ENCODE measurements around the gene TXNDC16.
"Not testable (repeated sequence)": the region's sequence is repeated elsewhere in the genome, so short reads cannot be mapped to it uniquely, and the experiment has no call there.

The TXNDC16 gene, protein sequence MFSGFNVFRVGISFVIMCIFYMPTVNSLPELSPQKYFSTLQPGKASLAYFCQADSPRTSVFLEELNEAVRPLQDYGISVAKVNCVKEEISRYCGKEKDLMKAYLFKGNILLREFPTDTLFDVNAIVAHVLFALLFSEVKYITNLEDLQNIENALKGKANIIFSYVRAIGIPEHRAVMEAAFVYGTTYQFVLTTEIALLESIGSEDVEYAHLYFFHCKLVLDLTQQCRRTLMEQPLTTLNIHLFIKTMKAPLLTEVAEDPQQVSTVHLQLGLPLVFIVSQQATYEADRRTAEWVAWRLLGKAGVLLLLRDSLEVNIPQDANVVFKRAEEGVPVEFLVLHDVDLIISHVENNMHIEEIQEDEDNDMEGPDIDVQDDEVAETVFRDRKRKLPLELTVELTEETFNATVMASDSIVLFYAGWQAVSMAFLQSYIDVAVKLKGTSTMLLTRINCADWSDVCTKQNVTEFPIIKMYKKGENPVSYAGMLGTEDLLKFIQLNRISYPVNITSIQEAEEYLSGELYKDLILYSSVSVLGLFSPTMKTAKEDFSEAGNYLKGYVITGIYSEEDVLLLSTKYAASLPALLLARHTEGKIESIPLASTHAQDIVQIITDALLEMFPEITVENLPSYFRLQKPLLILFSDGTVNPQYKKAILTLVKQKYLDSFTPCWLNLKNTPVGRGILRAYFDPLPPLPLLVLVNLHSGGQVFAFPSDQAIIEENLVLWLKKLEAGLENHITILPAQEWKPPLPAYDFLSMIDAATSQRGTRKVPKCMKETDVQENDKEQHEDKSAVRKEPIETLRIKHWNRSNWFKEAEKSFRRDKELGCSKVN

DNA sequence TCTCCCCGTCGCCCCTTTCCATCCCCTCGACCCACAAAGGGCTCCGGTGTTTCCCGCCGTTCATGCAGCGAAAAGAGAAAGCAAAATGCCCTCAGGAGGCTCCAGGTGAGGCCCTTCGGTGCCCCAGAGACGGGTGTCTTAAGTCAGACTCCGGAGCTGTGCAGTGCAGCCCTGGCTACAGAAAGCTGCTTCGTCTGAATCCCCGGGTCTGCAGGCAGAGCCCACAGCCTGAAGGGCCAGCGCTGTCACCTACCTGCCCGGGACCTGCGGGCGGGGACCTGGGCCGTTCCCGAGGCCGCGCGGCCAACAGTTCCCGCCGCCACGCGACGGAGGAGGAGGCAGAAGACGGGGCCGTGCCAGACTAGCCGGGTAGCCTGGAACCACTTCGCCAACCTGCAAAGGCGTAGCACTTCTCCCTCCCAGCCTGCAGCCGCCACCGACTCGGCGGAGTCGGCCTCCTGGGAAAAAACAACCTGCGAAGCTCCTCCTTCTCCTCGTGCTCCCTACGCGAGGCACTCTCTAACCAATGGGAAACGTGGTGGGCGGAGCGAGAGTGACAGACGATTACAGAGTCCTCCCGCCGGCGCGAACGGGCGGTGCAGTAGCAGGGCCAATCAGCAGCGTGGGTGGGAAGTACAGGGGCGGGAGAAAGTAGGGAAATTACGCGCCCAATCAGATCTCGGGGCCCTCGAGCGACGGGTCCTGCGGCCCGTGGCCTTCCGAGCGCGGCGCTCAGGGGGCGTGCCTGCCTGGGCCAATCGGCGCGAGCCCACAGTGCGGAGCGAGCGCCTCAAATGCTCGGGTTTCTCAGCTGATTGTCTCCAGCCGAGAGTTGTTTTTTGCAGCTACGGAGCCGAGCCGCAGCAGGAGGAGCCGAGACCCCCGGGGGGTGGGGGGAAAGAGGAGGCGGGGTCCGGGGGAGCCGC, at the start of gene TXNDC16, which contains the start of gene GPR137C:
TXNDC16 (minus strand) TSS at position 443 of the 926 bp plus-strand sequence. CDS start 8,948 bp downstream, outside the sequence.
GPR137C (plus strand) TSS at position 774 of the 926 bp plus-strand sequence. CDS start 312 bp downstream, outside the sequence.
- DNase-seq (ENCODE audit: low read depth in 2 of 2, low spot score in 1 of 2), result peak; percentile 99 to 100

DNA sequence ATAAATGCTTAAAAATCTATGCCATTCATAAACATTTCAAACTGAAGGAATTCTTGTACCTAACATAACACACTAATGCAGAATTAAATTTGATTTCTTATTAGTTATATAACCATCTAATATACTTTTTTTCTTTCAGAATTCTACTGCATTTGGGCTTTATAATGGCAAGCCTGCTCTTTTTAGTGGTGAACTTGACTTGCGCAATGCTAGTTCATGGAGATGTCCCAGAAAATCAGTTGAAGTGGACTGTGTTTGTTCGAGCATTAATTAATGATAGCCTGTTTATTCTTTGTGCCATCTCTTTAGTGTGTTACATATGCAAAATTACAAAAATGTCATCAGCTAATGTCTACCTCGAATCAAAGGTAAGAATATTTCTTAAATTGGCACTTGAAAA, 47.7 kb upstream of the TXNDC16 start:
- DNase-seq (ENCODE audit: low read depth in 2 of 2, low spot score in 1 of 2), result no peak

DNA sequence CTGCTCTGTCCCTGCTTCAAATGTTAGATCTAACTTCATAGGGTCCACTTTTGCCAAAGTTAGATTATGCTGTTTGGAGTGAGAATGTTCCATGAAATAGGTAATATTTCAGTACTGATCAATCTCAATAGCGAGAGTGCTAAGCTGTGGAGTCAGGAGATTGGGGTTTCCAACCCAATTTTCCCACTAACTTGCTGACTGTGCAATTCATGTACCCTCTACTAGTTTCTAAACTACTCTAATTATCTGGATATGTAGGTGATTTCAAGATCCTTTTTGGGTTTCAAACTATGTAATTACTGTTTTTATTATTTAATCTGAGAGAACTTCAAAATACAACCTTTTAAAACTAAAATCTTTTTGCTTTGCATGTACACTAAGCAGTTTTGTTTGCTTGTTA, 46.3 kb upstream of the TXNDC16 start:
- DNase-seq (ENCODE audit: low read depth in 2 of 2, low spot score in 1 of 2), result no peak

DNA sequence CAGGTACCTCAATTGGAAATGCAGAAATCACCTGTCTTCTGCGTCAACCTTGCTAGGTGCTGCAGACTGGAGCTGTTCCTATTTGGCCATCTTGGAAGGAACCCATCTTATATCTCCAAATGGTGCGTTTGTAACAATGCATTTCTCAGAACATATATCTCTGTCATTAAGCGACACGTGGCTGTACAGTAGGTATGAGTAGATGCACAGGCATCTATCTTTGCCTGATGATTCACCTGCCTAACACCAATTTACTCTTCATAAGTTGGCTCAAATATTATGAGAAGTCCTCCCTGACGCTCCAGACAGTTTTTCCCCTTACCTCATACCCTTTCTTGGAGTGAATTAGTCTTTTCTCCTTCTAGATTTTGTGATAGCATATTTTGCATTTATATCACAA, 44.6 kb upstream of the TXNDC16 start:
- no peak for DNase-seq (ENCODE audit: low read depth in 2 of 2, low spot score in 1 of 2)

DNA sequence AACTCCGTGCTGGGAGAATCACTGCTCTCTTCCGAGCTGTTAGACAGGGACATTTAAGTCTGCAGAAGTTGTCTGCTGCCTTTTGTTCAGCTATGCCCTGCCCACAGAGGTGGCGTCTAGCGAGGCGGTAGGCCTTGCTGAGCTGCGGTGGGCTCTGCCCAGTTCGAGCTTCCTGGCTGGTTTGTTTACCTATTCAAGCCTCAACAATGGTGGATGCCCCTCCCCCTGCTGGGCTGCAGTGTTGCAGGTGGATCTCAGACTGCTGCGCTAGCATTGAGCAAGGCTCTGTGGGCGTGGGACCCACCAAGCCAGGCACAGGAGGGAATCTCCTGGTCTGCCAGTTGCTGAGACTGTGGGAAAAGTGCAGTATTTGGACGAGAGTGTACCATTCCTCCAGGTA, 44.0 kb upstream of the TXNDC16 start:
- no peak for DNase-seq (ENCODE audit: low read depth in 2 of 2, low spot score in 1 of 2)

DNA sequence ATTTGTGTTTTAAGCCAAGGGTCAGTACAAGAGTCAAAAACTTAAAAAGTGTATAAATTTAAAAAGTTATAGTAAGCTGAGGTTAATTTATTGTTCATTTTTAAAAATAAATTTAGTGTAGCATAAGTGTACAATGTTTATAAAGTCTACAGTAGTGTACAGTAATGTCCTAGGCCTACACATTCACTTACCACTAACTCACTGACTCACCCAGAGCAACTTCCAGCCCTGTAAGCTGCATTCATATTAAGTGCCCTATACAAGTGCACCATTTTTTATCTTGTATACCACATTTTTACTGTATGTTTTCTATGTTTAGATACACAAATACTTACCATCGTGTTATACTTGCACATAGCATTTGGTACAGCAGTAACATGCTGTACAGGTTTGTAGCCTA, 38.0 kb upstream of the TXNDC16 start:
- no peak for DNase-seq (ENCODE audit: low read depth in 2 of 2, low spot score in 1 of 2)

DNA sequence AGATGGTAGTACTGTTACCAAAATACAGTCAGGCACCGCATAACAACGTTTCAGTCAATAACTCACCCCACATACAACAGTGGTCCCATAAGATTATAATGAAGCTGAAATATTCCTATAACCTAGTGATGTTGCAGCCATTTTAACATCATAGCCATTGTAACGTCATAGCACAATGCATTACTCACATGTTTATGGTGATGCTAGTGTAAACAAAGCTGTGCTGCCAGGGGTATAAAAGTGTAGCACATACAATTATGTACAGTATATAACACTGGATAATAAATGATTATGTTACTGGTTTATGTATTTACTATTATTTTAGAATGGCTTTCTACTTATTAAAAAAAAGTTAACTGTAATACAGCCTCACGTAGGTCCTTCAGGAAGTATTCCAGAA, 37.3 kb upstream of the TXNDC16 start:
- DNase-seq (ENCODE audit: low read depth in 2 of 2, low spot score in 1 of 2), result no peak

DNA sequence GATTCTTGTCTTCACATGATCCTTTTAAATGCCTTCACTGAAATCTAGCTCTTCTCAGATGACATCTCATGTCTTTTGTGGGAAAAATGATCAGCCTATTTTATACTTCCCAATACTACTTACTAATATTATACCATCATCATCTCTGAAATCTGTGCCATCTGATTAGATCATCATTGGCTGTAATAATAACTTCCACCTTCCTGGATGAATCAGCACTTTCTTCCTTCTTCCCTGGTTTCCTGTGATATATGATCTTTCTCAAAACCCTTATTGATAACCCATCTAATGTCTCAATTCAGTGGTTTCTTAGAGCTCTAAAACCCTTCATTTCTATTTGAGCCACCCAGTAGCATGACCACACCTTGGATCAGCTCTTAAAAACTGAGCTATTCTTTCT, 31.2 kb upstream of the TXNDC16 start:
- DNase-seq (ENCODE audit: low read depth in 2 of 2, low spot score in 1 of 2), result no peak

DNA sequence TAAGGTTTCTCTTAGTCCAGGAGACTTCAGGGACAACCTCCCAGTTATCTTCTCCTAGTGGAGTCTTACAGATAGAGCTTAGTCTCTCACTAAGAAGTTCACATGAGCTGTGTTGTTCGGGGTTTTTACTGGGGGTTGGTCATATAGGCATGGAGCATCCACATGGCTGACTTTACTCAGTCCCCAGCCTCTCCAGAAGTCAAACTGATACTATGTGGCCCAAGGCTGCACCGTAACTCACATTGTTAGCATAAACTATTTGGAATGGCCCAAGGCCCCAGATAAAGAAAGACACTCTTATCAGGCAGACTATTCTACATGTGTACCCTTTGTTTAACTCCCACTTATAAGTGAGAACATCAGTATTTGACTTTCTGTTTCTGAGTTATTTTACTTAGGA, 23.6 kb upstream of the TXNDC16 start:
- DNase-seq (ENCODE audit: low read depth in 2 of 2, low spot score in 1 of 2), result no peak

DNA sequence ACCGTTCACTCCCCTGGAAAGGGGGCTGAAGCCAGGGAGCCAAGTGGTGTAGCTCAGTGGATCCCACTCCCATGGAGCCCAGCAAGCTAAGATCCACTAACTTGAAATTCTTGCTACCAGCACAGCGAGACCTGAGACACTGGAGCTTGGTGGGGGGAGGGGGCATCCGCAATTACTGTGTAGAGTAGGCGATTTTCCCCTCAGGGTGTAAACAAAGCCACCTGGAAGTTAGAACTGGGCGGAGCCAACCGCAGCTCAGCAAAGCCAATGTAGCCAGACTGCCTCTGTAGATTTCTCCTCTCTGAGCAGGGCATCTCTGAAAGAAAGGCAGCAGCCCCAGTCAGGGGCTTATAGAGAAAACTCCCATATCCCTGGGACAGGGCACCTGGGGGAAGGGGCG, 16.1 kb upstream of the TXNDC16 start:
- not testable (repeated sequence) for DNase-seq (ENCODE audit: low read depth in 2 of 2, low spot score in 1 of 2)

DNA sequence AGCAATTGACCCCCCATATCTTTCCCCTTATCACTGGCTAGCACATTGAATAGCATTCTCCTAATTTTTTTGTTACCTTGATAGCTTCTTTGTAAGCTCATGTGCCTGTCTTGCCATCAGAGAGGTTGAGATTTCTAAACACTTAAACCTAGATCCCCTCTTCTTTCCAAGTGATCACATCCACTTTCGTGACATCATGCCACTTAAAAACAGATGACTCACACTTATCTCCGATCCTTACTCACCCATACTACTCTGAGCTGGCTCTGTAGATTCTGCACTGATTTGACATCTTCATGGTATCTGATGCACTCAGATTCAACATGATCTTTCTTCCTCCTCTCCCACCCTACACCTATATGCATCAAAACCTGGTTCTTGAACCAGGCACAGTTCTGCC, 10.8 kb upstream of the TXNDC16 start:
- DNase-seq (ENCODE audit: low read depth in 2 of 2, low spot score in 1 of 2), result no peak

DNA sequence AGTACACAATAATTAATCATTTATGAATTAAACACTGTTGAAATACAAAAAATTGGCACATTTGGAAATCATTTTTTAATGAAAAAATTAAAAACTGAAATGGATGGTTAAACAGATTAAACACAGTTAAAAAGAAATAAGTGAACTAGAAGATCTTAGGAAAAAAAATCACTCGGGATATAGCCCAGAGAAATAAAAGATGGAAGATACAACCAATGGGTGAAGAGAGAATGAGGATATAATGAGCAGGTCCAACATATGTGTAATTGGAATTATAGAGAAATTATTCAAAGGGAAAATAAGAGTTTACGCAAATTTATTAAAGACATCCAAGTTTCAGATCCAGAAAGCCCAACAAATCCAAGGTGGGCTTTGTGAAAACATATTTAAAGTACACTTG, 6.4 kb upstream of the TXNDC16 start:
- no peak for DNase-seq (ENCODE audit: low read depth in 2 of 2, low spot score in 1 of 2)

DNA sequence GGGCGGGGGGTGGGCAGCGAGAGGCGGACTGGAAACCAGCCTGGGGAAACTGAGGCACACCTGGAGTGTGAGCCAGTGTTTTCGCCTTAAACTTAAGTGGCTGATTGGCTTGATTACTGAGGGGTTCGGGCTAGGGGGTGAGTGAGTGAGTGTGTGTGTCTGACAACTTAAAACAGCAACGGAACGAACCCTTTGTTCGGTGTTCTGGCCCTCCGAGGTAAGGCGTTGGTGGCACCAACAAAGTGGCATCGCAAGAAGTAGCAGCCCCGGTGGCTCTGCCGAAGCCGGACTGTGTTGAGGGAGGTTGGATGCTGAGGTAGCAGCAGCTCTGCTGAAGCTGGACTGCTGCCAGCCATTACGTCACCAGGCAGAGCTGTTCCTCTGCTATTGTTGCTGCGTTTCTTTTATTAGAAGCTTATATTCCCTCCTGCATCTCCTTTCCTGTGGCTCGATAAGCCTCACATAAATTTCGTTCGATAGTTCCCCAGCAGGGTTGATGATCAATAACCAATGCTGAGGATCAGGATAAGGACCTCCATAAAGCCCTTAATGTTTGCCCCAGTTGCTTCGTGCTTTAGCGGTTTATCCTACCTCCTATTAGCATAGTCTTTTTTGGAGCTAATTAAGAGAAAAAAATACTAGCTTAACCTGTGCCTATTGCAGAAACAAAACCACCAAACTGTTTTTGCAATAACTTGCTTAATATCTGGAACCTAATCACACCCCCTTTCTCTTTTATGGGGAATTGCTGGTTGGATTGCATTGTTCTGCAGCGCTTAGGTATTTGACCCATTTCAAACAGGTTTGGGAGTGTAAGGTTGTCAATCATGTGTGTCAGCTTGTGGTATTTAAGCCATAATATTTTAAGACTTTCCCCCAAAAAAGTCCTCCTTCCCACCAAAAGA, 1.6 kb upstream of the TXNDC16 start:
- DNase-seq (ENCODE audit: low read depth in 2 of 2, low spot score in 1 of 2), result peak; percentile 57 to 66

DNA sequence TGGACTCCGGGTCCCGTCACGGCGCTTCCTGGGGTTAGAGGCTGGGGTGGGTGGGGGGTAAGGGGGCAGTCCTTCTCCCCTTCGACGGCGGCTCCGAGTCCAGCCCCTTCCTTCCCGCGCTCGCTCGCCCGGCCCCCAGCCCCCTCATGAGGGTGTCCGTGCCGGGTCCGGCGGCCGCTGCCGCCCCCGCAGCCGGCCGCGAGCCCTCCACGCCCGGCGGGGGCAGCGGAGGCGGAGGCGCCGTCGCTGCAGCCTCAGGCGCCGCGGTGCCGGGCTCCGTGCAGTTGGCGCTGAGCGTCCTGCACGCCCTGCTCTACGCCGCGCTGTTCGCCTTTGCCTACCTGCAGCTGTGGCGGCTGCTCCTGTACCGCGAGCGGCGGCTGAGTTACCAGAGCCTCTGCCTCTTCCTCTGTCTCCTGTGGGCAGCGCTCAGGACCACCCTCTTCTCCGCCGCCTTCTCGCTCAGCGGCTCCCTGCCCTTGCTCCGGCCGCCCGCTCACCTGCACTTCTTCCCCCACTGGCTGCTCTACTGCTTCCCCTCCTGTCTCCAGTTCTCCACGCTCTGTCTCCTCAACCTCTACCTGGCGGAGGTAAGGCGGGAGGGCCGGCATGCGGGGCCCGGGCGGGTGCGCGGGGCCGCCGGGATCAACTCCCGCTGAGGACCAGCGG, 831 bp upstream of the TXNDC16 start:
- DNase-seq (ENCODE audit: low read depth in 2 of 2, low spot score in 1 of 2), result no peak

DNA sequence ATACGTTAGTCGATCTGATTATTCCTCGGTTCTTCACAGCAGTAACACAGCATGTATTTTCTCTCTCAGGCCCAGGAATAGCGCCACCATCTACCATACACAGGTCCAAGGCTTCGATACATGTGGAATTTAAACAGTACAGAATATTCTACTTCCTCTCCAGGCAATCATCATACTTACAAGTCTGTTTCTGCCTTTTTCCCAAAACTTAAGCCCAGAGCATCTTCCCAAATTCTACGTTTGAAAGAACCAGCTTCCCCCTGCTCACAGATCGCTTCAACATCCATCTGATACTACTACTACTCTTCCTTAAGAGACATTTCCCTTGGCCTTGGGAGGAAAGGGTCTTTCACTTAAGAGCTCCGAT, 626 bp downstream of the TXNDC16 start:
- no peak for DNase-seq (ENCODE audit: low read depth in 2 of 2, low spot score in 1 of 2)

DNA sequence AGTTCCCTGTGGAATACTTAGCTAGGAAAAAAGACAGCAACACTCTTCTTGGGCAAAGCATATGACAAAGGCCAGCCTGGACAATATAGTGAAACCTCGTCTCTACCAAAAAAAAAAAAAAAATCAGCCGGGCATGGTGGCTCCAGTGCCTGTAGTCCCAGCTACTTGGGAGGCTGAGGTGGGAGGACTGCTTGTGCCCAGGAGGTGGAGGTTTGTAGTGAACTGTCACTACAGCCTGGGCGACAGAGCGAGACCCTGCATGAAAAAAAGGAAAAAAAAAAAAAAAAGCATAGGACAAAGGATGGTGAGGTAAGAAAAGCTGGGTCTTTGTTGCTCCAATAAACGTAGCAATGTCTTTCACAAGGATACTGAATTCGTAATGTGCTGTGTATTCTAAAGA, 1.1 kb downstream of the TXNDC16 start:
- no peak for DNase-seq (ENCODE audit: low read depth in 2 of 2, low spot score in 1 of 2)

DNA sequence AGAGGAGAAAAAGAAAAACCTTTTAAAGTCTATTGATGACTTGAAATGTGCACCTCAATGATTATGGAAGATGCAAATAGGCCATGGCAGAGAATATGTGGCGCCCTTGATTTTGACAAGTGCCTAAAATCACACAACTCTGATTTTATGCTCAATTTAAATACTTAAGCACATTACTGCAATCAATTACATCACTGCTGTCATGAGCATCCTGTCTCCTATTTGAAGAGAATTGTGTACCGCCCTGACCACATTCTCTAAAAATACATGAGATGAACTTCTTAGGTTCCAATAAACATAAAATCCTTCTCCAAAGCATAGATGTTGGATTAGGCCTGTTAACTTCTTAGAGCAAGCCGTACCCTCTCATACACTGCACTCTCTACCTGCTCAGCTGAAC, 1.6 kb downstream of the TXNDC16 start:
- DNase-seq (ENCODE audit: low read depth in 2 of 2, low spot score in 1 of 2), result no peak

DNA sequence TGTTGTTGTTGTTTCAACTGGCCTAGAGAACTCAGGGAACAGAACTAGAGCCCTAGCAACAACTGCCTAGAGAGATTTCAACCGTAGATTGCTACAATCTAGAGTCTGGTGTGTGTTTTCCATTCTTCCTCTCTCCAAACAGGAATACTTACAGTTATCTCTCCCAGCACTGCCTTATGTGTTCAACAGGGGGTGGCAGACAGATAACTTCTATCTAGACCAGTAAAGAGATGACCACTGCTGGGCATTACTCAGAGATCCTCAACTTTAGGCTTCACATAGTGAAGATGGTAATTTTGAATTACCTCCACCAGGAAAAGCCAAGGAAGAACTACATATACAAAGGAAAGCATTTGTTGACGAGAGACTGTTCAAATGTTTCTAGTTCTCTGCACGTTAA, 4.8 kb downstream of the TXNDC16 start:
- DNase-seq (ENCODE audit: low read depth in 2 of 2, low spot score in 1 of 2), result no peak

DNA sequence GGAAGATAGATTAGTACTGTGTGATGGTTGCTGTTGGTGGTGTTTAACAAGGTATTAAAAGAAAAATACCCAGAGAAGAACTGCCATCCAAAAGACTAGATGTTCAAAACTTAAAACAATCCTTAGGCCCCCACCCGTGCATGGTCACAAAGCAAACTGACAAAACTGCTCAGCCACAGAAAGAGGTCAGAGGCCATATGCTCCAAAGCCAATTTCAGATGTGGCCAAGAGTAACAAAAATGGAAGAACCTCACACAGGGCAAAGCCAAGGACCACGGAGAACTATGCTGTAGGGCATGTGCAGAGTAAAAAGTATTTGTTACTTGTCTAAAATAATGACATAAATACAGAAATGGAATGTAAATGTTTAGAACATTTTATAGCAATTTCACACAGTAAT, 5.3 kb downstream of the TXNDC16 start:
- no peak for DNase-seq (ENCODE audit: low read depth in 2 of 2, low spot score in 1 of 2)

DNA sequence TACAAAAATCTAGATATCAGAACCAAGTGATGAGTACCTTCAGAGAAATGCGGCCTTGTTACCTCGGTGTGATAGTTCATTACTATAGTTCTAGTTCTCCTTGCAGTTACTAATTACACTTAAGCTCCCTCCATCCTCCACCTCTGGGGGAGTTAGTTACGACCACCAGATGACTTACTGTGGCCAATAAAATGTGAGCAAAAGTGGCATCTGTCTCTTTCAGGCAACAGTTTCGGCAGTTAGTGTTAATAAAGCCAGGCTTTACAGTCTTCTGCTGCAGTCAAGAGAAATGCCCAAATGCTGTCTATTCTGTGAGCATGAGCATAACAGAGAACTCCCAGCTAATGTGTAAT, 6.0 kb downstream of the TXNDC16 start:
- DNase-seq (ENCODE audit: low read depth in 2 of 2, low spot score in 1 of 2), result no peak
